RPMI8226 (cell line): Measurements from ENCODE around the gene SLC39A11.
"Not testable (repeated sequence)": the region's sequence is repeated elsewhere in the genome, so short reads cannot be mapped to it uniquely, and the experiment has no call there.

ENCODE experiments used
- DNase-seq: peaks from one replicate; pipeline ENCODE4 v3.0.0-alpha.2; 2015

Gene SLC39A11

GRCh38 chr17:72898725-72899124 is 193.8 kb downstream of the SLC39A11 start:
- DNase-seq, result no peak

DNA sequence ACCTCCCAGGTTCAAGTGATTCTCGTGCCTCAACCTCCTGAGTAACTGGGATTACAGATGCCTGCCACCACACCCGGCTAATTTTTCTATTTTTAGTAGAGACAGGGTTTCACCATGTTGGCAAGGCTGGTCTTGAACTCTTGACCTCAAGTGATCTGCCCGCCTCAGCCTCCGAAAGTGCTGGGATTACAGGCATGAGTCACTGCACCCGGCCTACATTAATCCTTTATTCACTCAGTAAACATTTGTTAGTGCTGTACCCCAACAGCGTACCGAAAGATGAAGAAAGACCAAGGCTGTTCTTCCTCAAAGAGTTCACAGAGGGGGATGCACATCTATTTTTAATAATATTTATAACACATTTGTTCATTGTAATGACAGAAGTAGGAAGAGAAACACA is 196.2 kb downstream of the SLC39A11 start:
- DNase-seq, result not testable (repeated sequence)

- no peak for DNase-seq
Observed at GRCh38 chr17:72891627-72892026, 200.9 kb downstream of the SLC39A11 start.

DNA sequence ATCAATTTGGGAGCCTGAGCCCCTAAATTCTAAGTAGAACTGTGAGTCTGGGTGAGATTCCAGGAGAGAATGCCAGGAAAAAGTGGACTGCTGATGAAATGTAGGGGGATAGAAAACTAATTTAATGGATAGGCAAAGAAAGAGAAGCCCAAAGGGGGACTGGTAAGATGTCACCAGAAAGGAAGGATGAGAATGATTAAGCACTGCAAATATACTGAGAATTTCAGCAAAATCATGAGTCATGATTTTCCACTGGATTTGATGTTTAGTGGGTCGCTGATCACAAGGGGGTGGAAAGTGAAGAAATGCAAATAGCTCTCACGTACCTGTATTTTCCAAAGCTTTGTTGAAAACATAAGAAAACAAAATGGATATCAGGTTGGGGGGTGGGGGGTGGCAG is 201.8 kb downstream of the SLC39A11 start:
- DNase-seq, result no peak

DNA sequence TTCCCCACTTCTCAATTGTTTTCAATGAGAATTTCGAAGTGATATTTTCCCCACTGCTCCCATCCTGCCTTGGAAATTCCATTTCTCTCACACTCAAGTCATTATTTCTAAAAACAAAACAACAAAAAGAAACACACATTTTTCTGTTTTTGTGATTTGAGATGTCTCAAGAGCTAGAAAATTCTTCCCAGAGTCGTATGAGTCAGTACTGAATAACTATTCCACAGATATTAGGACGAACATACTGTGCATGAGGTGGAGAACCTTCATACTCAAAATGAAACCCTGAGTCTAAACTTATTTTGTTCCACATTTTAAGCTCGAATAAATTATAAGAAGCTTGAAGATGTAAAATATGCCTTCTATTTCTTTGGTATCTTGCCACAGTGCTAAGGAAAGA is 204.6 kb downstream of the SLC39A11 start:
- DNase-seq, result no peak

DNA sequence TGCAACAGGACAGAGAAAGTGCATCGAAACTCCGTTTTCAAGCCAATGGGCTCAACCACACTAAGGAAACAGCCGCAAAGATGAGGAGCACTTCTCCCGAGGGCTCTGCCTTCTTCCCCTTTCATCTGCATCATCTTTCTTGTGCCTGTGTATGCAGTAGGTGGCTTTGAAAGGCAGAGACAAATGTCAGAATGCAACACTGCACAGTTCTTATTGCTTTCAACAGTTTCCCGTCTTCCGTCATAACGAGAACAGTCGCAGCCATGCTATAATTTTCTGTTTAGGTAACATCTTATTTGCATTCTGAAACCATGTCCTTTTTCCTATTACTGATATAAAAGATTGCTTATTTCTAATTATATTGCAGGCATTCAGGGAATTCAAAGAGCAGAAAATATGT is 205.2 kb downstream of the SLC39A11 start:
- no peak for DNase-seq

DNA sequence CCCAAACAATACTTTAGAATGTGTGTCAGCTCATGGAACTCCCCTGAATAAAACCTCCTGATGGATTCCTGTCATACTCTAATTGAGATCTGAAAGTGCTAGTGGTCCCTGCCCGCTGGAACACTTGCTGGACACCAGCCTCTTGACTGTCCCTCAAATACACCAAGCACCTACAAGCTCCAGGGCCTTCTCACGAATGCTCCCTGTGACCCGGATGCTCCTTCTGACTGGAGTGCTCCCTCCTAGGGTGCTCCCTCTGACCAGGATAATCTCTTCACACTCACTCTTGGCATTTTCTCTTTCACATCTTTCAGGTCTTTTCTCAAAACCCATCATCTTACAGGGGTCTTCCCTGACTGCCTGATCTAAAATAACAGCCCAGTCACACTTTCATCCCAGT is 205.9 kb downstream of the SLC39A11 start:
- DNase-seq, result no peak

GRCh38 chr17:72884066-72884465 is 208.4 kb downstream of the SLC39A11 start:
- DNase-seq, result no peak

DNA sequence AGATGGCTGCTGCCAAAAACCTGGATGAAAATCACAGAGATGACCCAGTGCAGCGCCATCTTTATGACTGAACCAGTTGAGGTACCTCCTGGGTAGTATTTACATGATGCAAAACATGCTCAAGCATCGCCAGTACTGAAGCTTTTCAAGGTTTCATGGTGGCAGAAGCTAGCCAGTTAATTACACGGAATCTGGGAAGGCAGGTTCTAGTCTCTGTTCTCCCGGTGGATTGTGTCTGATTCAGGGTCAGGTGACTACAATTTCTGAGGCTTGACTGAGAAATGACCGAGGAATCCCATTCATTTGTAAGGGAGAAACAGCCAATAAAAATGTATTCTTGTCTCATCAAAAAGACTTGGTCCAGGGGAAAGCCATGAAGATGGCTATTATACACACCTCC is 209.1 kb downstream of the SLC39A11 start:
- no peak for DNase-seq

- DNase-seq, result no peak
Observed at GRCh38 chr17:72882426-72882825, 210.1 kb downstream of the SLC39A11 start.

DNA sequence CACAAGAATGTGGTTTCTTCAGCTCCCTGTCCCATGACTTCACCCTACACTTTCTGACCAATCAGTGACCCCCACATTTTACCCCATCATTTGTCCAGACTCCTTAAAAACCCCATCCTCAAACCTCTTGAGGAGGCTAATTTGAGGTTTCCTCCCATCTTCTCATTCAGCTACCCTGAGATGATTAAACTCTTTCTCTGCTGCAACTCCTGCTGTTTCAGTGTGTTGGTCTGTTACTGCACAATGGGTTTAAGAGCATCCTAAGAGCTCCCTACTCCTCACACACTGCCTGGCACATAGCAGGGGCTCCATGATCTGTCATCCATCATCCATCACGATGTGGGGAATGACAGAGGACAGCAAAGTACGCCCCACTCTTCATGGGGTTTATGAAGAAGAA is 212.6 kb downstream of the SLC39A11 start:
- DNase-seq, result no peak

DNA sequence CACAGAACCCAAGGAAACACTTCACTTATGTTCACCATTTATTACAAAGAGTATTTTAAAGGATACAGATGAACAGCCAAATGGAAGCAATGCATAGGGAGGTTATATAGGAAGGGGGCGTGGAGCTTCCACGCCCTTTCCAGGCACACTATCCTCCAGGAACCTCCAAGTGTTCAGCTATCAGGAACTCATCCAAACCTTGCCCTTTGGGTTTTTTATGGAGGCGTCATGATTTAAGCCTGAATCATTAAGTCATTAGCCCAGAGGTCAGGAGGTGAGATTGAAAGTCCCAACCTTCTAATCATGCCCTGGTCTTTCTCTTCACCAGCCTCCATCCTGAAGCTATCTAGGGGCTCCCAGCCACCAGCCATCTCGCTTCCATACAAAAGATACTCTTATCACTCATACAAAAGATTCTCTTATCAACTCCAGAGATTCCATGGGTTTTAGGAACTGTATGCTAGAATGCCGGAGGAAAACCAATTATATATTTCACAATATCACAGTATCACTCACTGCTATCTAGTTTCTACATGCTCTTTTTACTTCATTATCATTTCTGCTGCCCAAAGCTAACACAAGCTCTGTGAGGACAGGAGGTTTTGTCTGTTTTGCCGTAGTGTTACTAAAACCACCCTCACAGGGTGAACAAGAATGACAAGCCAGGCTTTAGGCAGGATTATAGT is 213.4 kb downstream of the SLC39A11 start:
- no peak for DNase-seq

- DNase-seq, result no peak
Observed at GRCh38 chr17:72877348-72877747, 215.1 kb downstream of the SLC39A11 start.

DNA sequence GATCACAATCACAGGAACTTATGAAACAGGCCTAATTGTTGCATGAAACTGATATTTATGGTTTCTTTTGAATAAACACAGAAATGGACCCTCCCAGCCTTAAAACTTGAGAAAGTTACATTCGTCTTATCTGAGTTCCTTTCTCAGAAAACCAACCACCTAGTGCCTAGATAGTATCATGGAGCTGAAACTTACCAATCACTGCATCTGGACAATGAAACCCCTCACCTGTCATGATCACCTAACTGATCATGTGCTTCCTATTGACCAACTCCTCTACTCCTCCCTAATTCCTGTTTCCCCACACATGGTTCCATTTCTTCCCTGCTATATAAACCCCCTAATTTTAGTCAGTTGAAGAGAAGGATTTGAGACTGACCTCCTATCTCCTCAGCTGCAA is 216.1 kb downstream of the SLC39A11 start:
- no peak for DNase-seq

- no peak for DNase-seq
Observed at GRCh38 chr17:72875361-72875760, 217.1 kb downstream of the SLC39A11 start.

DNA sequence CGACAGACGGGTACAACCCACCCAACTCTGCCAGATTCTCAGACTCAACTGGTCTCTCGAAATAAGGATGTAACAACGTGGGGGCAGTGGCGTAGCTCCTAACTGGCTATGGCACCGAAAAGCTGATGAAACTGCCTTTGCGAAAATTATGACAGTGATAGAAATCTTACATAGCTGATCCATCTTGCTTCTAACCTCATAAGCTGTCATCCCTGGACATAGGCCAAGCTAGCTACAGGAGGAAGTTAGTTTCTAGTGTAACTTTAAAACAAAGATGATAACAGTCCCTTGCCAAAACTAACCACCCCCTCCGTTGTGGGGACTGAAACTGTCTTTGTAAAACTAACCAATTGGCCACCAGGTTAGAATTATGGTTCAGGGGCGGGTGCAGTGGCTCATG is 220.1 kb downstream of the SLC39A11 start:
- DNase-seq, result no peak

- no peak for DNase-seq
Observed at GRCh38 chr17:72870367-72870985, 222.0 kb downstream of the SLC39A11 start.

GRCh38 chr17:72869630-72870029 is 222.9 kb downstream of the SLC39A11 start:
- no peak for DNase-seq

GRCh38 chr17:72865954-72866353 is 226.5 kb downstream of the SLC39A11 start:
- no peak for DNase-seq

DNA sequence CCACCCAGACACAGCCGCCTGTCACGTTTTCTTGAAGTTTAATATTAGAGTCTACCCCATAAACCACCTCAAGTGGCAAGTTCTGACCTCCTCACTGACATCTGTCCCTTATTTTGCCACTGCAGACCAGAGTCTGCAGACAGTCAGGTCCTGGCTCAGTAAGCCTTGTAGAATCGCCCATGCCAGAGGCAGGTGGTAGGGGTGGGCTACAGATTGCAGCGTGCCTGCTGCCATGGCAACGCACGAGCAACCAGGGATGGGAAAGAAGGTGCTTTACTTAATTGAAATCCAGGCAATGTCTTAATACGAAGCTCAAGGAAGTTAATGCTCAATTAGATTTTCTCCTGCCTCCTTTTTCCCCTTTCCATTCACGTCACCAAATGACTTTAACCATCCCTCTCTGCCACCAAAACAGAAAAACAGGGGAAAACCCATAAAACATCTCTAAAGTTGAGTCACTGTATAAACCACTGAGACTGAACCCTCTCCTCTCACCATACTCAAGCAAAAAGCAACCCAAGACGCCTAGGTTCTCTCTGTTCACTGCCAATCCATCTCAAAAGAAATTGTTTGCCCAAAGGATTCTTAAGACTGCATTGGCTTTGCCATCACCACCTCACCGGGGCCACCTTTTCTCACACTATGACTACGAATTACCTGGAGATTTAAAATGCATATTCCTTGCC is 228.8 kb downstream of the SLC39A11 start:
- no peak for DNase-seq

DNA sequence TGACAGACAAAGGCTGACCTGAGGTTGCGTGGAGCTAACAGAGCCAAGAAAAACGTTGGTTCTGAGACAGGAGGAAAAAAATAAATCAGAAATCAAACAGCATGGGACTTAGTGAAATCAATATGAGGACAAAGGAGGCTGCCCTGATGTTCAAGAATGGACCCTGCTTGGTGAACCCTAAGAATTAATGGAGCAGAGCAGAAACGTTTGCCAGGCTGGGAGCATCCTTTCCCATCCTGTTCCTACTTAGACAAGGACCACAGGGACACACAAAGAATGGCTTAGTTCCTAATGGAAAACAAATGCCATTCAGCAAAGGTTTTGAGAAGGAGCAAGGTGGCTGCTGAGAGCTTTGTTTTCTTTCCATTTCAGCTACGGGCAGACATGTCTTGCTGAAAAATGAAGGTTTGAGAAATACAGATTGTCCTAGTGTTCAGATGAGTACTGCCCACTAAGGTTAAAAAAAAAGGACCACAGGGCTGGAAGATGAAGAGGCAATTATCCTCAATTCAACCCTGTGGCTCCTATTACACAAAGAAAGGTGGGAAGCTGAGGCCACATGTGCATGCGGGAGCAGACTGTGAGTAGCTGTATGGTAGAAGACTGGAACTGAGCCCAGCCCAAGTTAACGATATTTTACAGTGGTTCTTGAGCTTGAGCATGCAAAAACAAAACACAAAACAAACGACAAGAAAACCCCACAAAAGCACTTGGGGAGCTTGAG is 230.1 kb downstream of the SLC39A11 start:
- DNase-seq, result no peak

DNA sequence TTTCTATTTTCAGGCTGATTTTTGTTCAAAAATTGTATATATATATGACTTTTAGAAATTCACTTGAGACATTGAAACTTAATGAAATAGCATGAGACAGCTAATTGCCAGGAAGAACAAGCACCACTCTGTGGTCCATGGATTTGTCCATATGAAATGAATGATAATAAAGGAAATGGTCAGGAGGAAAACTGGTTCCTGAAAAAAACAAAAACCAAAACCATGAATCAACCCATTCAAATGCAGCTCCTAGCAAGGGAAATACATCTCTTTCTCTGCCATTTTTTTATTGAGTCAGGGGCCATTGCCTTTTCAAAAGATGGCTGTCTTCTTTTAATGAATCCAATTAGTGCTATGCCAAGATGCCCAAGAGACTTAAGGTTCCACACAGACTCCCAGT is 230.7 kb downstream of the SLC39A11 start:
- no peak for DNase-seq

DNA sequence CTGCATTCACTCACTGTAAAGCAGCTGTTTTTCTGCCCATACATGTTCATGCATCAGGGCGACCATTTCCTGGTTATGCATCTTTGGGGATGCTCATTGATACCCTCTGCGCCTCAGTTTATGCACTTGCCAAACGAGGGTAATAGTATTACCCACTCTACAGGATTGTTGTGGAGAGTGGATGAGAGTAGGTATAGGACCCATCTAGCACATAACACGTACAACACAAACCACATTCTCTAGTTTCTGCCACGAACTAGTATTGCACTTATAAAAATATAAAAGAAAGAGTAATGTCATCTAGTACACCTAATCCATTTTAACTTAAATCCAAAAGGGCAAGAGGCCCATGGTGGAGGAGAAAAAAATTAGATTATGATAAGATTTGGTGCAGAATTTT is 231.7 kb downstream of the SLC39A11 start:
- DNase-seq, result no peak
